WI38 (cell line): Measurements from ENCODE around the gene ZBTB21.

Experiments
- H3K4me3 ChIP-seq: 2 replicates; pipeline ENCODE4 v1.5.1; 2011; ENCODE audit warnings: low read depth, mild to moderate bottlenecking, control low read depth, low read length
- TF ChIP-seq, protein P1 (sequence below): IDR thresholded peaks from 2 replicates; pipeline ENCODE4 v1.5.1; 2012; ENCODE audit warnings: low read depth, mild to moderate bottlenecking, control low read depth, low read length

The ZBTB21 gene

DNA sequence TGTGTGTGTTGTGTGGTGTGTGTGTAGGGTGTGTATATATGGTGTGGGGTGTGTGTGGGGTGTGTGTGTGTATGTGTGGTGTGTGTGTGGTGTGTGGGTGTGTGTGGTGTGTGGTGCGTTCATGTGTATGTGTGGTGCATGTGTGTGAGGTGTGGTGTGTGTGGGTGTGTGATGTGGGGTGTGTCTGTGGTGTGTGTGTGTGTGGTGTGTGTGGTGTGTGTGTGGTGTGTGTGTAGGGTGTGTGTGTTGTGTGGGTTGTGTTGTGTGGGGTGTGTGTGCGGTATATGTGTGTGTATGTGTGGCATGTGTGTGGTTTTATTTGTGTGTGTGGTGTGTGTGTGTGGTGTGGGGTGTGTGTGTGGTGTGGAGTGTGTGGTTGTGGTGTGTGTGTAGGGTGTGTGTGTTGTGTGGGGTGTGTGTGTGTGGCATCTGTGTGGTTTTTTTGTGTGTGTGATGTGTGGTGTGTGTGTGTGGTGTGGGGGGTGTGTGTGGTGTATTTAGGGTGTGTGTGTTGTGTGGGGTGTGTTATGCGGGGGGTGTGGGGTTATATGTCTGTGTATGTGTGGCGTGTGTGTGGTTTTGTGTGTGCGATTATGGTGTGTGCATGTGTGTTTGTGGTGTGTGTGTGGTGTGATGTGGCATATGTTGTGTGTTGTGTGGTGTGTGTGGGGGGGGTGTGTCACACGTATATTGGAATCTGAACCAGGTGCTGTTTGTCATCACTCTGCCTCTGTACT is 17.1 kb upstream of the ZBTB21 start:
- TF ChIP-seq, protein P1, sequence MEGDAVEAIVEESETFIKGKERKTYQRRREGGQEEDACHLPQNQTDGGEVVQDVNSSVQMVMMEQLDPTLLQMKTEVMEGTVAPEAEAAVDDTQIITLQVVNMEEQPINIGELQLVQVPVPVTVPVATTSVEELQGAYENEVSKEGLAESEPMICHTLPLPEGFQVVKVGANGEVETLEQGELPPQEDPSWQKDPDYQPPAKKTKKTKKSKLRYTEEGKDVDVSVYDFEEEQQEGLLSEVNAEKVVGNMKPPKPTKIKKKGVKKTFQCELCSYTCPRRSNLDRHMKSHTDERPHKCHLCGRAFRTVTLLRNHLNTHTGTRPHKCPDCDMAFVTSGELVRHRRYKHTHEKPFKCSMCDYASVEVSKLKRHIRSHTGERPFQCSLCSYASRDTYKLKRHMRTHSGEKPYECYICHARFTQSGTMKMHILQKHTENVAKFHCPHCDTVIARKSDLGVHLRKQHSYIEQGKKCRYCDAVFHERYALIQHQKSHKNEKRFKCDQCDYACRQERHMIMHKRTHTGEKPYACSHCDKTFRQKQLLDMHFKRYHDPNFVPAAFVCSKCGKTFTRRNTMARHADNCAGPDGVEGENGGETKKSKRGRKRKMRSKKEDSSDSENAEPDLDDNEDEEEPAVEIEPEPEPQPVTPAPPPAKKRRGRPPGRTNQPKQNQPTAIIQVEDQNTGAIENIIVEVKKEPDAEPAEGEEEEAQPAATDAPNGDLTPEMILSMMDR, result no peak
- H3K4me3 ChIP-seq, result no peak overlapping the region

DNA sequence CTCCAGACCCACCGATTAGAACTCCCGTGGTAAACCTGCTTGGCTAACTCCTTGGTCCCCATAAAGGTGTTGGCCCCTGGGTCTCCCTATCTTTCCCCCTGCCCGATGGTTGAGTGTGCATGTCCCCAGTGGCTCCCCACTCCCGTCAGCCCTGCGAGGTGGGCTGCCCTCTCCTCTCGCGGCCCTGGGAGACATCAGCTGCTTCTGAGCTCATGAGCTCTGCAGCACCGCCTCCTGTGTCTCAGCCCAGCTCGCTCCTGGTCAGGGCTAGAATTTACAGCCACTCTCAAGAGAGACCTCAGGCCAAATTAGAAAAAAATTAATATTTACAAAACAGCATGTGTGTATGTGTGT is 15.9 kb upstream of the ZBTB21 start:
- no peak overlapping the region for H3K4me3 ChIP-seq
- TF ChIP-seq, protein P1, result no peak

DNA sequence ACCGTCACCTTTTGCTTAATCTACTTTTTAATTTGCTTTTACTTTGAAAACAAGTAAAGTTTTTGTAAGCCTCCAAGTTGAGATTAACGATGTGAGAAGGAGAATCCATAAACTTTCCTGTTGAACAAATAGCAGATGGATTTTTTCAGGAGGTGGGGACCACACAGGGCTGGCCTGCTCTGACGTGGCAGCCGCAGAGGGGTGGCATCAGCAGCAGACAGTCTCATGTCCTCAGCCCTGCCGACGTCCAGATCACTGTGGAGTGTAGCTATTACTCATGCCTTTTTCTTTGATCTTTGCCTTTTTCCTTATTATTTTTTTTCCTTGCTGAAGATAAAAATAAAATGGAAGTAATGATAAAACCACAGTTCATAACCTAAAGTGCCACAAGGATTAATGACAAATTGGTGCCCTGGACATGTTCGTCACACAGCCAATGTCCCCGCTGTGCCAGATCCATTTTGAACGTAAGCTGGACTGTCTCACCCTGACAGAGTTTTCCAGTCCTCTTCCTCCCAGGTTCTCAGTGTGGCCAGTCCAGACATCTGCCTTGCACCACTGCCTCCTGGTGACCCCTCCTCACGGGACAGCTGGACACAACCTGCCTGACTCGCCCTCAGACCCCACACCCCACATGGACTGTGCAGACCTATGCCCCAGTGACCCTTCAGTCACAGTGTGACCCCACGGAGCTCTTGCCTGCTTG is 15.4 kb upstream of the ZBTB21 start:
- TF ChIP-seq, protein P1, result no peak

DNA sequence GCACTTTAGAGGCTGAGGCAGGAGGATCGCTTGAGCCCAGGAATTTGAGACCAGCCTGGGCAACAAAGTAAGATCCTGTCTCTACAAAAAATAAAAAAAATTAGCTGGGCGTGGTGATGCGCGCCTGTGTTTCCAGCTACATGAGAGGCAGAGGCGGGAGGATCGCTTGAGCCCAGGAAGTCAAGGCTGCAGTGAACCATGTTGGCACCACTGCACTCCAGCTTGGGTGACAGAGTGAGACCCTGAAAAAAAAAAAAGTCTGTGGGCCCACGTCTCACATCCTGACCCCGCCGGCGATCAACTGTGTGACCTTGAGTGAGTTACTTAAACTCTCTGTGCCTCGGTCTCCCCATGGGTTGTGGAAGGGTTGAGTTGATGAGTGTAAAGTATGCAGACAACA is 12.7 kb upstream of the ZBTB21 start:
- TF ChIP-seq, protein P1, result no peak
- H3K4me3 ChIP-seq, result no peak overlapping the region

More for the DNA sequence above, 15.4 kb upstream of the ZBTB21 start:
- H3K4me3 ChIP-seq, result no peak overlapping the region

DNA sequence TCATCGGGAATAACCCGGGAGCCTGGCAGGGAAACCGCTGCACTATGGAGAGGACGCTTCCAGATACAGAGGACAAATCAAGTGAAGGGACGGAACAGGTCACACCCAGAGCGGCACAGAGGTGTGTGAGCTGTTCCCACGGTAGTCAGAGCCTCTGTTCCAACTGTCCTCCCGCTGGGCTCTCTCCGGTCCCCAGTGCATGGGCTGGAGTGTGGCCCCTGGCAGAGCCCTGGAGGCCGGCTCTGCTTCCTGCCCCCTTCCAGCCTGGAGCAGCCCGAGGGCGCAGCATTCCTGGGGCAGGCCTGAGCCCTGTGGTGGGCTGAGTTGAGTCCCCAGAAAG is 11.9 kb upstream of the ZBTB21 start:
- TF ChIP-seq, protein P1, result no peak
- no peak overlapping the region for H3K4me3 ChIP-seq

DNA sequence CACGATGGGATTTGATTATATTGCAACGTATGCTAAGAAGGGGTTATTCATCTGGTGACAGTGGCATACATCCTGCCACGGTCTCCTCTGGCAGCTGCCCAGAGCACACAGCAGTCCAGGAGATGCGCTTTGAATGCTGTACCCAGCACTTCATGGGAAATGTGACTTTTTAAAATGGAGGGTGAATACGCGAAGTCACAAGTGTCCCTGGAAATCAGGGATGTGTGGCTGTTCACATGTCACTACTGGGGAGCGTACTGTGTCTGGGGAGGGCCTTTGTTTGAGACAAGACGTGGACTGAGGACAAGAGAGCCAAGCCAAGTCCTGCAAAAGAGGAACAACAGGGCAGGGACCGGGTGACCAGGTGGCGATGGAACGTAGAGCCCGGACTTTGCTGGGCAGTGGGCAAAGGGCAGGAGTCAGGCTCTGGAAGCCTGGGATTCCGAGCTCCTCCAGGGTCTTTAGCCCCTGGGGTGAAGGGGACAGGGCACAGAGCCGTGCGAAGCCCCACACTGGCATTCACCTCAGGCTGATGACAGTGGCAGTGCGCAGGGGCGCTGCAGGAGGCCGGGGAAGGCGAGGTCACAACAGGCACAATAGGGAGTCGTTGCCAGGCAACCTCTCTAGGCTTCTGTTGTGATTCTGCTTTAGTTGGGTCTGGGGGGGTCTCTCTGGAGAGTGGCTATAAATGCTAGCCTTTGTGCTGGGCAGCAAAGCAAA is 11.4 kb upstream of the ZBTB21 start:
- H3K4me3 ChIP-seq, result no peak overlapping the region
- TF ChIP-seq, protein P1, result no peak

DNA sequence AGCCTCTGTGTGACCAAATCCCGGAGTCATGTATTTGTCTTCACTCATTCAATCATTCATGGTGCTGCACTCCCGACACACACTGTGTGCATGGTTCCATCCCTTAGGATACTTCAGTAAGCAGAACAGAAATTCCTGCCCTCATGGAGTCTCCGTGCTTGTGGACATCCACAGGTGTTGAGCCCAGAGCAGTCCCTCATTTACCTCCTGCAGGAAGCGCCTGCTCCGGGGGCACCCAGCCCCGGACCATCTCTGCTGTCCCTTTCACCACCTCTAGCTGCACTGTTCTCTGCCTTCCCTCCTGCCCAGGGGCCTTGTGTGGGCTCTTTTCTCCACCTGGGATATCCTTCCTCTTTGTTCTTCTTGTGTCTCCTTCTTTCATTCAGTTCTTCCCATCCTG is 9.5 kb upstream of the ZBTB21 start:
- TF ChIP-seq, protein P1, result no peak
- no peak overlapping the region for H3K4me3 ChIP-seq
